DMS 273 (cell line): ENCODE measurements around the gene NKTR.
A peak's percentile ranks its signal among the peaks of the same experiment; 100 is the strongest.
"Not testable (repeated sequence)": the region's sequence is repeated elsewhere in the genome, so short reads cannot be mapped to it uniquely, and the experiment has no call there.

Experiments used
- DNase-seq: peaks from one replicate; lab custom pipeline; 2025; ENCODE audit not compliant: unreplicated experiment; lab: John Stamatoyannopoulos, UW

NKTR gene

GRCh38 chr3:42593635-42594034 is 6.9 kb upstream of the NKTR start:
- DNase-seq, result no peak

- DNase-seq, result no peak
Observed at GRCh38 chr3:42595682-42596081, 4.8 kb upstream of the NKTR start.

GRCh38 chr3:42597098-42597497 is 3.4 kb upstream of the NKTR start:
- not testable (repeated sequence) for DNase-seq

GRCh38 chr3:42600958-42601675 is 631 bp downstream of the NKTR start:
- peak; percentile 80 for DNase-seq

- DNase-seq, result no peak
Observed at GRCh38 chr3:42601896-42602581, 1.6 kb downstream of the NKTR start.

- no peak for DNase-seq
Observed at GRCh38 chr3:42602961-42603360, 2.5 kb downstream of the NKTR start.

GRCh38 chr3:42605546-42606173 is 5.2 kb downstream of the NKTR start:
- no peak for DNase-seq

- peak; percentile 25 for DNase-seq
Observed at GRCh38 chr3:42608581-42608980, 8.1 kb downstream of the NKTR start.

- DNase-seq, result no peak
Observed at GRCh38 chr3:42610976-42611375, 10.5 kb downstream of the NKTR start.

- DNase-seq, result no peak
Observed at GRCh38 chr3:42612217-42612616, 11.7 kb downstream of the NKTR start.

GRCh38 chr3:42612928-42613327 is 12.4 kb downstream of the NKTR start:
- DNase-seq, result no peak

GRCh38 chr3:42613462-42613861 is 13.0 kb downstream of the NKTR start:
- DNase-seq, result peak; percentile 17

GRCh38 chr3:42631620-42632019 is 31.1 kb downstream of the NKTR start:
- no peak for DNase-seq

- no peak for DNase-seq
Observed at GRCh38 chr3:42632146-42632545, 31.7 kb downstream of the NKTR start.

GRCh38 chr3:42633544-42633943 is 33.1 kb downstream of the NKTR start:
- no peak for DNase-seq

GRCh38 chr3:42635111-42635510 is 34.6 kb downstream of the NKTR start:
- DNase-seq, result no peak

GRCh38 chr3:42637001-42637400 is 36.5 kb downstream of the NKTR start:
- DNase-seq, result no peak

- DNase-seq, result no peak
Observed at GRCh38 chr3:42638339-42638842, 37.9 kb downstream of the NKTR start.

- DNase-seq, result no peak
Observed at GRCh38 chr3:42639192-42639591, 38.7 kb downstream of the NKTR start.

GRCh38 chr3:42640129-42640528 is 39.6 kb downstream of the NKTR start:
- DNase-seq, result no peak

- no peak for DNase-seq
Observed at GRCh38 chr3:42640771-42641370, 40.4 kb downstream of the NKTR start.
